GM21390 (cell line): Measurements from ENCODE around the gene QSOX1.
"Not testable (repeated sequence)": the region's sequence is repeated elsewhere in the genome, so short reads cannot be mapped to it uniquely, and the experiment has no call there.

Experiments
- ATAC-seq: cut with Tn5 transposase; IDR thresholded peaks from one replicate; pipeline ENCODE4 v1.9.1; 2021; ENCODE audit not compliant: unreplicated experiment

QSOX1 gene

DNA sequence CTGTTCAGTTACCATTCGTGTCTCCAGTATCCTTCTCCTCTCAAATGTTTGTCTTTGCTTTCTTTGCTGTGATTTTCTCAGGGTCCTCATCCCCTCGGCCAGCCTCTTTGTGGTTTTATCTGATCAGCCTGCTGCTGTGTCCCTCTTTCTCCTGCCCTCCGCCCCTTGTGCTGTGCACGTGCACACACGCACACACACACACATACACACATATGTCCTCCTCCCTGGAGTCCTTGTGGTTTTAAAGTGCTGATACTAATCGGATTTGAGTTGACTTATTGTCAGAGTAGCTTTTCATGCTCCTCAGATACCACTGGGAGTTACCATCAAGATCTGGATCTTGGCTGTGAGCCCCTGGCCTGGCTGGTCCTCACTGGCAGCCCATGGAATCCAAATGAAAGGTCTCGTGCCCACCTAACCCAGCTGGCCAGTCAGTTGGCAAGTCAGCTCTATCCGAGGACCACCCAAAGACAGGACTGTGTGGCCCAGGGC, 34.1 kb downstream of the QSOX1 start:
- no peak for ATAC-seq

DNA sequence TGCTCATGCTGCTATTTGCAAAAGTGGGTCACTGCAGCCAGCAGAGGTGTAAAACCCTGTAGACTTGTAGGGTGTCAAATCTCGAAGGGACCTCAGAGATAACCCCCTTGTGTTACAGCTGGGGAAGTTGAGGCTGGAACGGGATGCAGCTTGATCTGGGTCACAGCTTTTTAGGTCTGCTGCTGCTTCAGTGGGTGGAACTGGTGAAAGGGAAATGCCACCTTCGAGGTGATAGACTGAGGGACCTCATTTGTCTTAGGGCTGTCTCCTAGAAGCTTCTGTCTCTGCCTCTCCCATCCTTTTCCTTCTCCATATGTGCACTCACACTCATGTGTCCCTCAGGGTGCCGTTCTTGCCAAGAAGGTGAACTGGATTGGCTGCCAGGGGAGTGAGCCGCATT, 35.4 kb downstream of the QSOX1 start:
- no peak for ATAC-seq

DNA sequence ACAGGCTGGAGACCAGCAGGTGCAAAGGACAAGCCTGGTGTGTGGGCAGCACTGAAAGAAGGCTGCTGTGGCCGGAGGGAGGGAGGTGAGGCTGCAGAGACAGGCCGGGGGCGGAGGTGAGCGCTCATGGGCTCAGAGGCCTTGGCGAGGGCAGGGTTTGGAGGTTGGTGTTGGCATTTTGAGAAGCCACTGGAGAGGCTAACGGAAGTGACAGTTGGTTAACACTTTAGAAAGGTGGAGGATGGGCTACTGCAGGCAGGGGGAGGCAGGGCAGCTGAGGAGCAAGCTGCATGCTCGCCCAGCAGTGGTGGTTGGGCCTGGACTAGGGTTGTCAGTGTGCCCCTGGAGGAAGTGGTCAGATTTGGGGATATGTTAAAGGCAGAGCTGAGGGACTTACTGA, 37.5 kb downstream of the QSOX1 start:
- ATAC-seq: no peak

DNA sequence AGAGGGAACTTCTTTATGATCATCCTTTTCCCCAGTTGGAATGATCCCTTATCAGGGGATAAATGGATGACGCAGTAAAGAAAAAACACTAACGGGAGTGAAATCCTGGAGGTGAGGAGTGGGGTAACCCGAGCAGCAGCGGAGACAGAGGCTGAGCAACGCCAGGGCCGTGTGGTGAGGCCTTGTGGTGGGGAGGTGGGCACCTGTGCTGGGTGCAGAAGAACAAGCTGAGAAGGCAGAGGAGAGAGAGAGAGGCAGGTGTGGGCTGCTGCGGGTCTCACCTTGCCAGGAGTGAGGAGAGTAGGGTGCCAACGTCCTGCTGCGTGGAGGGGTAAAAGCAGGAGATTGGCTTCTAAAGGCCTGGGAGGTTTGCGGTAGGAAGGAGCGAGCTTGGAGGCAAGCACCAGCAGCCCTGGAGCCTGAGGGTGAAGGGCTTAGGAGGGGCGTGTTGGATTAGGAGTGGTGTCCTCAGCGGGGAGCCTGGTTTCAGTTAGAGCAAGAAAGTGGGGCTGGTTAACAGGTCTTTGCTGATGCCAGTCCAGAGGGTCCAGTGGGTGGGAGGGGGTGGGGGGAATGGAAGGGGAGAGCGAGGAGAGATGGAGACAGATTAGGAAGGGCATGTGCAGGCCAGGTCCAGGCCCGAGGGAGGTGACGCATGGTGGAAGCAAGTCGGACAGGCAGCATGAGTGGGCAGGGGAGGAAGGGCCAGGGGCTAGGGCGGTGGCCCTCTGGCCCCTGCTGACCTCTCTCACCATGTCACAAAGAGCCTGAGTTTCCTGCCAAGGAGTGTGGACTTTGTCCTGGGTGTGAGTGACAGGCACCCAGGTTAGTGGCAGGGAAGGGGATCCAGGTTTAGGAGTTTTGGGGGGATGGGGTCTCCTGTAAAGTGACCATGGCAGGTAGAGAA, 38.7 kb downstream of the QSOX1 start:
- ATAC-seq: no peak

DNA sequence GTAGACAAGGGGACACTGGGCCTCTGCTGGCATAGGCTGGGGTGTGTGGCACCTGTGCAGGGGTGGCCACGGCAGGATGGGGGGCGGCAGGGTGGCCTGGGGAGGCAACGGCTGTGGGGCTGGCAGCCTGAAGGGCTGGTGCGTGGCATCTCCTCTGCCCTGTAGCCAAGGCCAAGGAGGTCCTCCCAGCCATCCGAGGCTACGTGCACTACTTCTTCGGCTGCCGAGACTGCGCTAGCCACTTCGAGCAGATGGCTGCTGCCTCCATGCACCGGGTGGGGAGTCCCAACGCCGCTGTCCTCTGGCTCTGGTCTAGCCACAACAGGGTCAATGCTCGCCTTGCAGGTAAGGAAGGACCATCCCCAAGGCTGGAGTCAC, 39.4 kb downstream of the QSOX1 start:
- no peak for ATAC-seq

DNA sequence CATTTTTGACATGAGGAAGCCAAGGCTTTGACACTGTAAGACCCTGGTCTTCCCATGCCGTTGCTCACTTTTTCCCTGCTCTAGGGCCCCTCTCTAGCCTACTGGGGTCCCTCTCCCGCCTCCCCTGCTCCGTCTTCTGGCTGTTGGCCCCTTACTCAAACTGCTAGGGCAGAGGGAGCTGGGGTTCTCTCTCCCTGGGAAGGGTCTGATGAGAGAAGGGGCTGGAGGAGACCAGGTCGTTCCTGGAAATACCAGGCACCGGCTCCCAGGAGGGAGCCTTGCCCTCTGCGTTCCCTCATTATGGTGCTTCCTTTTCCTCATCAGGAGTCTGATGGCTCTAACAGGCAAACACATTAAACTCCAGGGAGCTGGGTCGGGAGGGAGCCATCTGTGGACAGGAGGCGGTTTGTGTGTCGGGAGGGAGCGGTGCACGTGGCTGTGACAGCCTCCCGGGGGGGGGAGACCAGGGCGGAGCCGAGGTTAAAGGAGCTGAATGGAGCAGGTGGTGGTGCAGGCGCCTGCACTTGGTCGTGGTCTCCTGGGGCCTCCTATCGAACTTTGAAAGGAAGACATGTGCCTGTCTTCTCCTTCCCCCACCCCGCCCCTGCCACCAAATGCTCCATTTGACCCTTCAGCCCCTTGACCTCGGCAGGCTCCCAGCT, 40.0 kb downstream of the QSOX1 start:
- ATAC-seq: no peak

DNA sequence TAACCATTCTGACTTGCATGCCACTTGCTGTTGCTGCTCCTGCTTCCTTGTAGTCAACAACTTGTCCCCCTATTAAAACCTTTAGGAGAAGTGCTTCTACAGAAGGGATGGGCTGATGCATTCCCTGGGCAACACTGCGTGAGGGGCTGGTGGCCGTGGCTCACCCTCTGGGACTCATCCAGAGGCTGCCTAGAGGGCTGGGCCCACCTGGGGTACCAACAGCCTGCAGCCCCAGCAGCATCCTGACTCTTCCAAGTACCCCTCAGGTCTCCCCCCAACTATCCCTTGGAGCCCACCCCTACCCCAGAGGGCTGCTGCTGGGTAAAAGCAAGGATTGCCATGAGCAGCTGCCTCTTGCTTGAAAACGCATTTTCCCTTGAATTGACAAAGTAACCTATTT, 40.7 kb downstream of the QSOX1 start:
- no peak for ATAC-seq

DNA sequence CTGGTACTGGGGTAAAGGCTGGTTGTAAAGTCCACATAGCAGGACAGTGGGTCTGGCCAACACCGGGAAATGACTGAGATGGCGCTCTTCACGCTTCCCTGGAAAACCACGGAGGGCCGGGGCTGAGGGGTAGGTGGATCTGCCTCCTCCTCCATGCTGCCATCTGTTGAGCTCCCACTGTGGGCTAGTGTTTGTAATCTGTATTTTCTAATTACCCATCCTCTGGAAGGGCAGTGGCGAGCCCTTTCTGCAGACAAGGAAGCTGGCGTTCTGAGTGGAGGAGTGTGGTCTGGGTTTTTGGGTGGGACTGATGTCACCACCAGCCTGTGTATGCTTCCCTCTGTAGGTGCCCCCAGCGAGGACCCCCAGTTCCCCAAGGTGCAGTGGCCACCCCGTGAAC, 41.2 kb downstream of the QSOX1 start:
- ATAC-seq: no peak

DNA sequence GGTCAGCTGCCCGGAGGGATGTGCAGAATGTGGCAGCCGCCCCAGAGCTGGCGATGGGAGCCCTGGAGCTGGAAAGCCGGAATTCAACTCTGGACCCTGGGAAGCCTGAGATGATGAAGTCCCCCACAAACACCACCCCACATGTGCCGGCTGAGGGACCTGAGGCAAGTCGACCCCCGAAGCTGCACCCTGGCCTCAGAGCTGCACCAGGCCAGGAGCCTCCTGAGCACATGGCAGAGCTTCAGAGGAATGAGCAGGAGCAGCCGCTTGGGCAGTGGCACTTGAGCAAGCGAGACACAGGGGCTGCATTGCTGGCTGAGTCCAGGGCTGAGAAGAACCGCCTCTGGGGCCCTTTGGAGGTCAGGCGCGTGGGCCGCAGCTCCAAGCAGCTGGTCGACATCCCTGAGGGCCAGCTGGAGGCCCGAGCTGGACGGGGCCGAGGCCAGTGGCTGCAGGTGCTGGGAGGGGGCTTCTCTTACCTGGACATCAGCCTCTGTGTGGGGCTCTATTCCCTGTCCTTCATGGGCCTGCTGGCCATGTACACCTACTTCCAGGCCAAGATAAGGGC, 41.9 kb downstream of the QSOX1 start:
- ATAC-seq: no peak

DNA sequence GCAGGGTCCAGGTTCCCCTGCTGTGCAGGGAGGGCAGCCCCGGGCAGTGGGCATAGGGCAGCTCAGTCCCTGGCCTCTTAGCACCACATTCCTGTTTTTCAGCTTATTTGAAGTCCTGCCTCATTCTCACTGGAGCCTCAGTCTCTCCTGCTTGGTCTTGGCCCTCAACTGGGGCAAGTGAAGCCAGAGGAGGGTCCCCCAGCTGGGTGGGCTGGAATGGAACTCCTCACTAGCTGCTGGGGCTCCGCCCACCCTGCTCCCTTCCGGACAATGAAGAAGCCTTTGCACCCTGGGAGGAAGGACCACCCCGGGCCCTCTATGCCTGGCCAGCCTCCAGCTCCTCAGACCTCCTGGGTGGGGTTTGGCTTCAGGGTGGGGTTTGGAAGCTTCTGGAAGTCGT, 42.6 kb downstream of the QSOX1 start:
- no peak for ATAC-seq

DNA sequence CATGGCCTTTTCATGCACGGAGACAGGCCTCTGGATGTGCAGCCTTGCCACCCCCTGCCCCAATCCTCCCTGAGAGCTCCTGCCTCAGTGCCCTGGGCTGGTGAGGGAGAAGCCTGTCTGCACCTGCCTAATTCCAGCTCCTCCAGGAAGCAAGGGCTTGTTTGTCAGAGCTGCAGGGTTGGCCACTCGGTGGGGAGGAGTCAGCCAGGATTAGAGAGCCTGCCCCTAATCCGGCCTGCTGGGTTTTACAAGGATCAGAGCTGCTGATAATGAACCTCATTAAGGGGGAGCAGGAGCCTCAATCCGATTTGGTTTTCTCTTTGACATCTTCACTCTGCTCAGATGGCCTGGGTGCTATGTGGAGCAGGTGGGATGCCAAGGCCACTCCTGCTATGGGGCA, 43.5 kb downstream of the QSOX1 start:
- ATAC-seq: no peak

DNA sequence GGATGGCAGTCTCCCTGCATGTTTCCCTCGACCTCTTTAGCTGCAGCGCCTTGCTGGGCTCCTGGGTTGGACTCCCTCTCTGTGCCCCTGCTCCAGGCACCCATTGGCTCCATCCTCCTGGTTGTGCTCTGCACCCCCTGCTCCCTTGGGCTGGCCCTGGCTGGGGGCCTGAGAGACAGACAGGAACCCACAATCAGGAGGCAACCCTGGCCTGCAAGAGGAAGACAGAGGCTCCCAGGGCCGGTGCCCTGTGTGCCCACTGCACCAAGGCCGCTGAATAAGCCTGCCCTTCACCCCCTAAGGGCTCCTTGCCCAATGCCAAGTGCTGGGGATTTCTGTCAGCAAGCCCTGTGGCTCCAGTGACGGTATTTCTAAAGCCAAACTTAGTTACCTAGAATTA, 43.9 kb downstream of the QSOX1 start:
- no peak for ATAC-seq

DNA sequence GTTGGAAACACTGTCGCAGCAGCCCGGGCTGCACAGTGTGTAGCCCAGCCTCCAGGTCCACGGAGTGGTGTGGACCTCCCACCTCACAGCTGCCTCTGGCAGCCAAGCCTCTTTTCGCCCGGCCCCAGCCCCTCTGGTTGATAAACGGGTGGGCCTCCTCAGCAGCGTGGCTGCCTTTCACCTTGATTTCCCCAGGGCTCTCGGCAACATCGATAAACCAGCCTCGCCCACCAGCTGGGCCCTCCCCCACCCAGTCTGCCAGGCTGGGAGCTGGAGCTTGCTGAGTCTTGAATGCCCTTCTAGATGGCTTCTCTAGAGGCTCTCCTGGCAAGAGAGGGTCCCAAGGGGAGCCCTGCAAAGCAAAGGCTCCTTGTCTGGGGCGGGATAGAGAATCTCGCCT, 44.3 kb downstream of the QSOX1 start:
- no peak for ATAC-seq

DNA sequence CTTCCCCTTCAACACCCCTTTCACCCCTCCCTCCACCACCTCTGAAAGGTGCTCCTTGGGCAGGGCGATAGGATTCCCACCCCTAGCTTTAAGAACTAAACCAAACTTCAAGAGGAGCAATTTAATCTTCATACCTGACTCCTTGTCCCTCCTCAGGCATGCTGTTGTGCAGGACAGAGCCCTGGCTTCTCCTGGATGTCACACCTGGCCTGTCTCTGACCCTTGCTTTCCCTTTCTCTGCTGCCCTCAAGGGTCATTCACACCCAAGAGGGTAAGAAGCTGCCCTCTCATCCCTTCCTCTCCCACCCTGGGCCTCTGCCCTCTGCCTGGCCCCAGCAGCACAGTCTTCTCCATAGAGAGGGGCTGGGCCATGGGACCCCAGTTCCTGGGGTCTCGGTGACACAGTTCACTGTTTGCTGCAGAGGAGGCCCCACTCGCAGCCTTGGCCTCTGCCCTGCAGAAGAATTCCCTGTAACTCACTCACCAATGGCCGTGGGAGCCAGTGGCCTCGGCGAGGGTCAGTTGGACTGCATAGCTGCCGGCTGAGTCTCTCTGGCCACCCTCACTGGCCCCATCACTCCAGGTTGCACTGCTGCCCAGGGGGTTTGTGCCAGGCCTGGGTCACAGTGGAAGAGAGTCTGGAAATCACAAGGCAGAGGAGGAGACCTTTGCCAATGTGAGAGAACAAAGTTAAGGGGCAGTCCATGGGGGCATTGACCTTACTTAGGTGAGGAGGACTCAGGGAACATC, 47.0 kb downstream of the QSOX1 start:
- ATAC-seq: no peak

DNA sequence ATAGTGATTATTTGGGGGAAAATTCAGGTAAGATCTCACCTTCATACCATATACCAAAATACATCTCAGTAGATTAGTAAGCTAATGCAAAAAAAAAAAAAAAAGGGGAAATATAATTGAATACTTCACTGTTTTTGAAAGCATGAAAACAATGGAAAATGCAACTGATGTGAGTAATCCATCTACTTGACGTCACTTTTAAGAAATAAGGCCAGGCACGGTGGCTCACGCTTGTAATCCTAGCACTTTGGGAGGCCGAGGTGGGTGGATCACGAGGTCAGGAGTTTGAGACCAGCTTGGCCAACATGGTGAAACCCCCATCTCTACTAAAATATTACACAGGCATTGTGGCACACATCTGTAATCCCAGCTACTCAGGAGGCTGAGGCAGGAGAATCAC, 47.9 kb downstream of the QSOX1 start:
- ATAC-seq: not testable (repeated sequence)

DNA sequence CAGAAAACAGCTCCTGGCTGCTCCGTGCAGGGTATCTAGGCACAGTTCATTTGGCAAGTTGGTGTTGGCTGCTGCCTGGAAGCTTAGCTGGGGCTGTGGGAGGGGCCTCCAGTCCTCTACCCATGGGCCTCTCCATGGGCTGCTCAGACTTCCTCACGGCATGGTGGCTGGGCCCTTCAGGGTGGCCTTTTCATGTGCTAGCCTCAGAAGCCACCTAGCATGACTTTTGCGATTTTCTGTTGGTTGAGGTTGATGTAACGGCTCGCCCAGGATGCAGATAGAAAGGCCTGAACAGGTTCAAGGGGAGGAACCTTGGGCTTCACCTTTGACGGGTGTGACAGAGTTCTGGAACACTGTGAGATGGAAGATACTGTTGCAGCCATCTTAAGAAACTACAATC, 49.6 kb downstream of the QSOX1 start:
- ATAC-seq: no peak

DNA sequence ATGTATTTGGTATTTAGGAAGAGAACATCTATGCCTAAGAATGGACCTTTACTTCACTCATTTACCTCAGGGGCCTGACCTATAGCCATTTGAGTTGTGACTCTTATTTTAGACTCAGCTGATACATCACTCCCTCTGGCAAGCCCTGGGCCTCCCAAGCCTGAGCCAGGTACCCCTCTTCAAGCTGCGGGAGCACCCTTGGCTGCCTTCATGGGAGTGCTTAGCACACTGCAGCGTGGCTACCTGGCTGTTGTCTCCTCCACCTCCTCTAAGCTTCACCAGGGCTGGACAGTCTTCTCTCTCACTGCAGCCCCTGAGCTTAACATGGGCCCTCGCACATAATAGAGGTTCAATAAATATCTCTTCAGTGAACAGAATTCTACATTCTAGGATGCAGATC, 51.9 kb downstream of the QSOX1 start:
- ATAC-seq: no peak

DNA sequence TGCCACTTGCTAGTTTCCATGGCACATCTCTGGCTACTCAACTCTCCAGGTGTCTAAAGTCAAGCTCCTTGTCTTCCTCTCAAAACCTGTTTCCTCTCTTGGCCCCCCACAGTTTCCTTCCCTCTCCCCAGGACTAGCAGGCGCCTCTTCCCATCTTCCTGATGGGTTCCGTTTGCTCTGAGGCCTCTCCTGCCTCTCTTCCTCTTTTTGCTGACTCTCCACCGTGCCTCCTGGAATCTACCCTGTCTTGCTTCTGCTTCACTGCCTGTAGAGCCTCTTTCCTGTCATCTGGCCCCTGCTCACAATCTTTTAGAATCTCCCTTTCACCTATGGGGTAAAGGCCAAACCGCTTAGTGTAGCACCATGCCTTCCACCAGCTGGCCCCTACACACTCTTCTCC, 53.6 kb downstream of the QSOX1 start:
- ATAC-seq: no peak

DNA sequence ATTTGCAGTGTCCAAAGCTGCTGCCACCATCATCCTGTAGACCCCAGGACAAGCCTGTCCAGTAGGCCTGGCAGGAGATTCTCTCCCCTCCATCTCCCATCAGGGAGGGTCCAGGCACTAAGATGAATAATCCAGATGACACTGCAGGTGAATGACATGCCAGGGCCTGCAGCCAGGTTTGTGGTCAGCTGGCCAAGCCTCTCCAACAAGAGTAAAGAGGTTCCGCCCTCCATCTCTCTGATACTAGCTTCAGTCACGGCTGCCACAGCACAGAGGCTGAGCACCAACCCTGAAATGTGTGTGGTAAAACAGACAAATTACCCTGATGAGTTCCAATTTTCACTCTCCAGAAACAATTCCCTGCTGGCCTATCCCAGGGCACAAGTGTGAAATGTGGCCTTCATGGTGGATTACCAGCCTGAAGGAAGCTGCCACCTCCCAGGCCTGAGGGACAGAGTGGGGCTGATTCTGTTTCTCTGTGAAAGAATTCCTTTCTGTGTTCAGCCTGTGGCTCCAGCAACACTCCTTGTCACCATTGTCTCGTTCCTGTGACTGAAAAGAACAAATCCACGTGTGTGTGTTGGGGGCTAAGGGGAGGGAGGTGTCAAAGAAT, 55.4 kb downstream of the QSOX1 start:
- no peak for ATAC-seq

DNA sequence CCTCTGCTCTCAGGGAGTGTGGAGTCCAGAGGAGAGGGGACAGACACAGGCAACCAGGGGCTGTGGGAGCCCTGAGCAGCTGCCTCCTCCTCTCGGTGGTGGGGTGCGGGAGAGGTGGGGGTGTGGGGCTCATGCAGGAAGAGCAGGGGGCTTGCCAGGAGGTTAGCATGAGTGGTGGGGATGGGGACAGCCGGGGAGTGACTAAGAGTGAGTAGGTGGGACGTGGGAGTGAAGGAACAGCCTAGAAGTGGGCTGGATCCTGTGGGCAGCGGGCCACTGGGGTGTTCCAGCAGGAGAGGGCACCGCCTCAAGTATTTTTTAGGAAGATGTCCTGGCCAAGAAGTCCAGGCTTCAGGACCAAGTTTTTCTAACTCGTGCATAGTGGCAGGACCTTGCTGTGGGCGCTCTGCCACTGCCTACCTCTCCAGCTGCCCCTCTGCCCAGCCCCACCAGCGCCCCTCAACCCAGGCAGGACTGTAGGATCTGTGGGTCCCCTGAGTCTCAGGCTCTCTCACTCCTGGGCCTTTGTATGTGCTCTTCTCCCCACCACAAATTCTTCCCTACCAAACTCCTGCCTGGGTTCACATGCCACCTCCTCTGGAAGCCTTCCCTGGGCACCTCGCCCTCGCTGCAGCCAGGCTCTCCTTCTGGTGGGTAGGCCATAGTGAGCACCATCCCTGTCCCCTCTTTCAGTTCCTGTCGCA, 56.6 kb downstream of the QSOX1 start:
- ATAC-seq: no peak
